GM21360 (cell line): ENCODE data around the gene PREX1.

ENCODE experiments used
- ATAC-seq: cut with Tn5 transposase; IDR thresholded peaks from one replicate; pipeline ENCODE4 v1.9.1; 2021; ENCODE audit warnings: mild to moderate bottlenecking, moderate library complexity; ENCODE audit not compliant: unreplicated experiment

PREX1 gene

GRCh38 chr20:48667889-48668413 lies 159.8 kb downstream of the PREX1 start:
- no peak for ATAC-seq

GRCh38 chr20:48667481-48667880 lies 160.3 kb downstream of the PREX1 start:
- ATAC-seq: no peak

DNA sequence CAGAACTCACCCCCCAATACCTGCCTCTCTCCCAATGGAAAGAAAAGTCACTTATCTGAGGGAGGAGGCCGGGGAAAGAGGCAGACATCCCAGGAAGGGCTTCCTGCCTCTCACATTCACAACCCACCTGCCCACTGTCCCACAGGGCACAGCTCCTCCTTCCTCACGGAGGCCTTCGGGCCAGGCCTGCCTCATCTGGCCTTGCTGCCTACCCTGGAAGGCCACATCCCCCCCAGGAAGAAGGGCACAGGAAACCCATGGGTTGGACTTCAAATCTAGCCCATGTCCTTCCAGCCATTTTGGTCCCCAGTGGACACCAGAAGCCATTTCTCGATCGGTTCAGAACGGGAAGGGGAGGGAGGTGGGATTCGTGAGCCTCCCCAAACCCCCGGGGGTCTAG lies 162.0 kb downstream of the PREX1 start:
- ATAC-seq: no peak

DNA sequence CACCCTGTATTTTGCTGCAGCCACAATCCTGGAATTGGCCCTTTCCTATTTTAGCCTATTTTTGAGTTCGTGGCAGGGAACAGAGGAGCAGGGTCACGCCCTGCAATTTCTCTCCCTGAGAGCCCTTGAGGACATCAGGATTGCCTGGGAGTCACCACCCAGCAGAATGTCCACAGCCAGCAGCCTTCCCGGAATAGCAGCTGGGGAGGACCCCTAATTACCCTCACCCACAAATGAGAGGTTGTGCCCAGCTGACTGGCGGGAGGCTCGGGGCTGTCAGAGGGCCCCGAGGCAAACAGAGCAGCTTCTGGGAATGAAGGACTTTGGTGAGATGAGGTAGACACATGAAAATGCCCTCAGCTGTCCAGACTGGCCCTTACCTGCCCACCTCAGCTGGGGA lies 165.1 kb downstream of the PREX1 start:
- ATAC-seq: no peak

GRCh38 chr20:48661575-48662455 lies 166.0 kb downstream of the PREX1 start:
- no peak for ATAC-seq

DNA sequence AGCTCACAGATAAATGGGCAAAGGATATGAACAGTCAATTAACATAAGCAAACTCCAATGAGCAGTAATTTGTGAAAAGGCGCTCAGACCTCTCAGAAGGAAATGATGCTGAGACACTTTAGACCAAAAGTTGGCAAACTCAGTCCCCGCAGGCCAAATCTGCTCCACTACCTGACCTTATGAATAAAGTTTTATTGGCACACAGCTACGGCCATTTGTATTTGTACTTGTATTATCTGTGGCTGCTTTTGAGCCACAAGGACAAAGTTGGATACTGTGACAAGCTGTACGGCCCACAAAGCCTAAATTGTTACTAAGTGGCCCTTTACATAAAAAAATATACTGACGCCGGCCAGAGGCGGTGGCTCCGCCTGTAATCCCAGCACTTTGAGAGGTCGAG lies 167.0 kb downstream of the PREX1 start:
- no peak for ATAC-seq

DNA sequence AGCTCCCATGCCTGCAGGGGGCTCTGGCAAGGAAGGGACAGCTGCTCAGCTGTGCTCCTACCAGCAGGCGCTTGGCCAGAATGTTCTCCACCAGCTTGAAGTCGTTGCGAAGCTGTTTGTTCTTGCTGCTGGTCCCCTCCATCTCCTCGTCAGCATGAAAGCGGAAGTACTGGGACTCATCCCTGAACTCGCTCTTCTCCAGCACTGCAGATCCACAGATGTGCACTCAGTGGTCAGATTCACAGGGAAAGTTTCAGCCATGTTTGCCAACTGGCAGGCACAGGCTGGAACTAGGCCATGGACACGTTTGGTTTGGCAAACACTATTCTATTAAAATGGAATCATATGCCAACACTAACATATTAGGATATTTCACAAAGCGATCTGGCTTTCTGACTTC lies 167.9 kb downstream of the PREX1 start:
- ATAC-seq: no peak

DNA sequence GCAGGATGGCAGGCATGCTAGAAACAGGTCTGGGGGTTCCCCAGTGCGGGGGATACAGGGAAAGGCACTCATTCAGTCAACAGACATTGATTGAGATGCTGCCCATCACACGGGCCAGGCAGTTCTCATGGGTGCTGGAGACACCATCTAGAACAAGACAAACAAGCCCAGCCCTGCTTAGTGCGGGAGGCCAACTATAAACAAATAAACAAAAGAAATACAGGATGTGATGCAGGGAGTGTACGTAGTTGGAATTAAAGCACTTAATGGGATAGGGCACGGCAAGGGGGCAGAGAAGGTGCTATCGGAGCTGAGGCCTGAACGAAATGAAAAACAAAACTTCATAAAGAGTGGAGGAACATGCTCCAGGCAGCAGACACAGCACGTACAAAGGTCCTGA lies 169.3 kb downstream of the PREX1 start:
- no peak for ATAC-seq

DNA sequence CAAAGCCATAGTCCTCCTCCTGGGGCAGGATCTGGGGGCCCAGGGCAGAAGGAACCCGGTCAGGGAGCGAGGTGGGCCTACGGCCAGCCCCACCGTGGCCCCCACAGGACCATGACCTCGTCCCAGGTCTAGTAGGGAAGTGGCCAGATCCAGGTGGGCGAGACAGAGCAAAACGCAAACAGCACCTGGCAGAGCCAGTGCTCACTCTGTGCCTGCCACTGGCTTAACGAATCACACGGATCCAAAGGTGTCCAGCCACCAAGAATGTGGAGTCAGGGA lies 169.7 kb downstream of the PREX1 start:
- ATAC-seq: no peak

DNA sequence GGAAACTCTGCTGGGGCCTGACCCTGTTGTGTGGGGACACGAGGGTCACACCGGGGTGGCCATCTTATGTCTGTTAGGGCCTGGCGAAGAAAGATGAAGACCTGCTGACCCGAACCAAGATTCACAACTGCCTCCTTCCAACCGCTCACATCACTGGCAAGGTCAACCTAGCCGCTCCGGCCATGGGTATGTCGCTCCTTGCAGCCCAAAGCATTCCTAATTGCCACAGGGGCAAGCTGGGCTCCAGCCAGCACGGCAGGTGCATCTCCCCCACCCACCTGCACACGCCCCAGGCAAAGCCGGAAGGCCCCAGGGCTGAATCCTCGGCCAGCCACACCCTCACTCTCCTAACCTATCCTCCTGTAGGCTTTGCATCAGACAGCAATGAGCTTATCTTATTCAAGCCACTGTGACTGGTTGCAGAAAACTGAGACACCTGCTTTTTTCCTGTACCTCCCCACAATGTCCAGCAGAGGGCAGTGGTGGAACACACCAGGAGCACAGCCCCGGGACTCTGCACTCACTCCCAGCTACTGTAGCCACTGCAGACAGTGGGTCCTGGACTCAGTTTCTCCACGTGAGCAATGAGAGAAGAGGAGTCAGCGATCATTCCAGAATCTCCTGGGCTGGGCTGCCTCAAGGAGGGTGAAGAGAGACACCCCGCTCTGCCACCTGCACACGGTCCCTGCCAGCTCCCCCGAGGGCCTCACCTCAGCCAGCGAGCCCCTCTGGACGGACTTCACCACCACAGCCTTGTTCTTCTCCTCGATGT lies 170.2 kb downstream of the PREX1 start:
- ATAC-seq: no peak

GRCh38 chr20:48656661-48657211 lies 171.1 kb downstream of the PREX1 start:
- ATAC-seq: no peak

DNA sequence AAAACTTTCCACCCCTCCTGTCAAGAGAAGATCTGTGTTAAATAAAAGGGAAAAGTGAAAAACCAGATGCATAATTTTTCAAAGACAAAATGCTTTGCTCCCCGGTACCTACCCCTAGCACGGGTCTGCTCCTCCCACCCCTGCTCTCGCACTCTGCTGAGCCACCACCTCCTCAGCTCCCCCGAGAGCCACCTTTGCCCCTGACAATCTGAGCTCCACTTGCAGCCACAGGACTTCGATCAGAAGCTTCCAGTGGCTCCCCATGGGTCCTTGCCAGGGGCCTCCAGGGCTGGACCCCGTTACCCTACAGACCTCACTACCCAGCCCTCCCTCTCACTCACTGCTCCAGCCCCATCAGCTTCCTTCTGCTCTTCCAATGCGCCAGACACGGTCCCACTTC lies 171.7 kb downstream of the PREX1 start:
- no peak for ATAC-seq

DNA sequence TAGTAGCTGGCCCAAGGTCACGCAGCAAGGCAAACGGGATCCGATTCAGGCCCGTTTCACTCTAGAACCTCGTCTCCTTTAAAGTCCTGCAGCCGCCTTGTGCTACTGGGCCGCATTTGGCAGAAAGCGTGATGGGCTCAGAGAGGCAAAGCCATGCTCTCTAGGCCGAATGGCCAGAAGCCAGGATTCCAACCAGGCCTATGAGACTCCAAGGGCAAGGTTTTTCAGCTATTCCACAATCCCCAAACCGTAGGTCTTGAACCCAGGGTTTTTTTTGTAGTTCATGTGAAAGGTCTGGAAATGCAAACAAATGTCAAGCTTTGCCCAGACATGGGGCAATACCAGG lies 174.1 kb downstream of the PREX1 start:
- no peak for ATAC-seq

DNA sequence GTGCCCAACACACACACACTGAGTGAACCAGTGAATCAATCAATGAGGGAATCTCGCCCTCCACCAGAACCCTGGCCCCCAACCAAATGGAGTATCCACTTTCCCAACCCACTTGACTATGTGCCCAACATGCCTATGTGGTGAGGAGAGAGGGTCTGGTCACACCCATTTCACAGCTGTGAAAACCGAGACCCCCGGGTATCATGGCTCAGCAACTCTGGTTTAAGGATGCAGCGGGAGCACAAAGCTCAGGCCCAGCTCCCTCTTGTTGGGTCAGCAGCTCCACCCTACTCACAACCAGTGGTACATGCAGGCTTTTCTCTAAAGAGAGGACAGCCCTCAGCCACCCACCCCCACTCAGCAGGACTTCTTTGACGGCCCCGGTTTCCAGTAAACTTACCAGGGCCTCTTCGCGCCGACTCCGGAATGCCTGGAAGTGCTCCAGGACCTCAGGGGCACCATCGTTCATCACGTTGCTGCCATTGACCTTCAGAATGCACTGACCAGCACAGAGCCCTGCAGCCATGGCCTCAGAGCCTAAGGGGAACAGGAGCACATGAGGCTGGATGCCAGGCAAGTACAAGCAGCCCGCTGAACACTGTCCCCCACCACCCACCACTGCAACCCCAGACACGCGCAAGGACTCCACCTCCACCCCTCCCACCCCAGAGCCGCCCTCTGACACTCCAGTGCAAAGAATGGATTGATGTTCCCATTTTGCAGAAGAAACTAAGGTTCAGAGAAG lies 174.7 kb downstream of the PREX1 start:
- no peak for ATAC-seq

DNA sequence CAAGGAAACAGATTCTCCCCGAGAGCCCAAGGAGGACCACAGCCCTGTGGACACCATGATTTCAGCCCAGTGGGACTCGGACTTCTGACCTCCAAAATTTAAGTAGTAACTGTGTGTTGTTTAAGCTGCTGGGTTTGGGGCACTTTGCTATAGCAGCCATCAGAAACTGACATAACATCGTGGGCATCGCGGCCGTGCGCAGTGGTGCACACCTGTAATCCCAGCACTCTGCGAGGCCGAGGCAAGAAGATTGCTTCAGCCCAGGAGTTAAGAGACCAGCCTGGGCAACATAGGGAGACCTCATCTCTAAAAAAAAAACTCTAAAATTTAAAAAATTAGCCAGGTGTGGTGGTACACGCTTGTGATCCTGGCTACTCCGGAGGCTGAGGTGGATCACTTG lies 175.8 kb downstream of the PREX1 start:
- ATAC-seq: no peak

DNA sequence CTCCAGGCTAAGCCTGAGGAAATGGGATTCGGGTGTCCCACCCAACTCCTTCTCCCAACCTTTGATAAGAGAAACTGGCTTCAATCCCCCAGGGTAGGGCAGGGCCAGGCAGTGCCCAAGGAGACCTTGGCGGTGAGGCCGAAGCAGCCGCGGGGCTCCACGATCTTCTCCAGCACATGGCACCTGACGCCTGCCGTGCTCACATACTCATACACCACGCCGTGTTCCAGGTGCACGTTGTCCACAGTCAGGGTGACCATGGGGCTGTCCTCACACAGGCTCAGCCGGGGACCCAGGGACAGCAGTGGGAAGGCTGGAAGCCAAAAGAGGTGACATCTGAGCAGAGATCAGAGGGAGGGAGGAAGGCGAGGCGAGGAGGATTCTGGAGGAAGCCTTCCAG lies 176.5 kb downstream of the PREX1 start:
- no peak for ATAC-seq

DNA sequence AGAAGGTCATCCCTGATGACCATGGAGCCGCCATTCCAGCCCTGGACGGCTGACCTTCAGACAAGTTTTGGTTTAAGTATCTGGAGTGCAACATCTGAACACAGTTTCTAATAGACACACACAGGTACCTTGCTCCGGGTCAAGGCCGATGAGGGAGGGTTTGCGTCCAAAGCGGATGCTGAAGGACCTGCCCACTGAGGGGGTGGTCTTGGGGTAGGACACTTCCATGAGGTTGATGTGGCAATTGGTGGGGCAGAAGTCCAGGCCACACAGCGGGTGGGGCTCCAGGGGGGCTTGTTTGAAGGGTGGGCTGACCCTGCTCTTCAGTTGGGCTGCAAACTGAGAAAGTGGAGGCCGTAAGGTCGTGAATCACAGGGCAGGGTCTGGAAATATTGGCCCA lies 177.9 kb downstream of the PREX1 start:
- no peak for ATAC-seq

GRCh38 chr20:48649104-48649626 lies 178.6 kb downstream of the PREX1 start:
- ATAC-seq: no peak

GRCh38 chr20:48648482-48649051 lies 179.2 kb downstream of the PREX1 start:
- no peak for ATAC-seq

DNA sequence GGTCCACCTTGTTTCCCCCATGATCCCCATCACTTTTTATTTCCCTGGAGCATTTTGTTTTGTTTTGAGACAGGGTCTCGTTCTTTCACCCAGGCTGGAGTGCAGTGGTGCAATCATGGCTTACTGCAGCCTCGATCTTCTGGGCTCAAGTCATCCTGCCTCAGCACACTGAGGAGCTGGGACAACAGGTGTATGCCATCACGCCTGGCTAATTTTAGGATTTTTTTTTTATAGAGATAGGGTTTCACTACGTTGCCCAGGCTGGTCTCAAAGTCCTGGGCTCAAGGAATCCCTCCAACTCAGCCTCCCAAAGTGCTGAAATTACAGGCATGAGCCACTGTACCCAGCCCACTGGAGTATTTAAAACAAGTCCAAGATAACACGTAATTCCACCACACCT lies 179.9 kb downstream of the PREX1 start:
- ATAC-seq: no peak

DNA sequence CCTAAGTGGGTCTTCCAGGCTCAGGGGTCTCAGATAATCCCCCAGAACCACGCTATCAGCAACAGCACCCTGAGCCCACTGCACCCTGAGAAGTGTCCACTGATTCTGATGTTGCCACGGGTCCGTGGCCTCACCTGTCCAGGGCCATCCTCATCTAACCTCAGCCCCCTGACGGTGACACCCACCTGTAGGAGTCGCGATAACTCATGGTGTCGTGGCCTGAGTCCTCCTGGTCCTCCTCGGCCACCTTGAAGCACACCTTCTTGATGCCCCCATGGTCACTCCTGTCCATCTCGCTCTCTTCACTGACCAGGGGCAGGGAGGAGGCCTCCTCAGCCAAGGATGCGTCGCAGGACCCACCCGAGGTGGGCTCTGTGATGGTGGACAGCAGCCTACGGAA lies 182.1 kb downstream of the PREX1 start:
- ATAC-seq: no peak
